Activated CD4-positive, alpha-beta T cell treated with anti-CD3 and anti-CD28 coated beads, Interleukin-2, amount 50 U/mL, for 4 hours (primary cell): ENCODE results near the gene UGCG.
"Not testable (repeated sequence)": the region's sequence is repeated elsewhere in the genome, so short reads cannot be mapped to it uniquely, and the experiment has no call there.

Experiments used
- DNase-seq, 2 experiments: peaks; one replicate each; pipeline ENCODE4 v3.0.0-alpha.2; 2020

Gene UGCG

DNA sequence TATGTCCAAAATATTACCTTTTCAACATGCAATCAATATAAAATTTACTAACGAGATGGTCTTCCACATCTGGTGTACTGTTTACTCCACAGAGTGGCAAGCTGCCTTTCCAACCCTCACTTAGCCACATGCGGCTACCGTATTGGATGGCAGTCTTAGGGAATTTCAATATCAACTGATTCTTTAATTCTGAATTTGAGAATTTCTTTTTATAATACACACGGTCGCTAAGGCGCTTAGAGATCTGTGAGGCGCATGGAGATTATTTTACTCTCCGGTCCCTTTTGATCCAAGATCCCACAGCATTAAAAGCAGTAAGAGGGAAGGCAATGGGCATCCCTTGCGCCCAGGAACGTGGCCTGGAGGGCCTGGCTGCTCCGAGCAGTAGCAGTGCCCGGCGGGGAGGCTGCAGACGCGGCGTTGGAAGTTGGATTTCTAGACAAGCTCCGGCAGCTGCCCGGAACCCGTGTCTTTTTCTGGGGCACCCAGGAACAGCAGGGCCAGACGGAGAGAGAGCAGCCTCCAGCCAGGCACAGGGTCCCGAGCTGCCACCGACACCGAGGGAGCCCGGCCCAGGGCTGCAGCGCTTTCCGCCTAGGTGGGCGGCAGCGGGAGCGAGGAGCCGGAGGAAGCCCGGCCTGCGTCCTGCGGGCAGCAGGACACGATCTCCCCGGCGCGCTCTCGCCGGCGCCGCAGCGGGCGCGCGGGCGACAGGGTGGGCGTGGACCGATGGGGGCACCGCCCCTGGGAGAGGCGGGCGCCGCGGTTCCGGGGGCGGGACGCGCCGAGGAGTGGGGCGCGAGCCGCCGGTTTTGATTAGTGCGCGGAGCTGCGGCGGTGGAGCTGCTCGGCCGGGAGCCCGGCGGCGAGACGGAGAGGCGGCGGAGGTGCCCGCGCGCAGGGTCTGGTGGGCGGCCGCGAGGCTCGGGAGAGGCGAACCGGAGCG is at the start of gene UGCG:
Gene UGCG (plus strand): TSS at position 819 of the 946 bp plus-strand sequence. CDS start 402 bp downstream, outside the sequence.
- DNase-seq = peak; percentile 80 to 81

DNA sequence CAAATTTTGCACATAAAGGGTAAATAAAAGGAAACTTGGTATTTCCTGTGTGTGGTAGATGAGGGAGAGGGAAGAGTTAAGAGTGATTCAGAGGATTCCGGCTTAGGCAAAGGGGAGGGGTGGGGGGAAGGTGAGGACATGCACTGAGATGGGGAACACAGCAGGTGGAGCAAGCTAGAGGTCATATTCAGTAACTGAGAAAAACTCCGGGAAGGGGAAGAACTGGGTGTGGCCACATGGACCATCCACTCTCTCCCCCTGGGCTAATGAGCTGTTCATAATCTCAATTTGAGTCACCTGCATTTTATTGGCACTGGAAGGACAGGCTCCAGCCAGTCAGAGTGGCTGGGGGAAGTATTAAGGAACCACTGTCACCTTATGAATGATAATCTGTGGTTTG is 45.1 kb upstream of the UGCG start:
- DNase-seq = no peak

DNA sequence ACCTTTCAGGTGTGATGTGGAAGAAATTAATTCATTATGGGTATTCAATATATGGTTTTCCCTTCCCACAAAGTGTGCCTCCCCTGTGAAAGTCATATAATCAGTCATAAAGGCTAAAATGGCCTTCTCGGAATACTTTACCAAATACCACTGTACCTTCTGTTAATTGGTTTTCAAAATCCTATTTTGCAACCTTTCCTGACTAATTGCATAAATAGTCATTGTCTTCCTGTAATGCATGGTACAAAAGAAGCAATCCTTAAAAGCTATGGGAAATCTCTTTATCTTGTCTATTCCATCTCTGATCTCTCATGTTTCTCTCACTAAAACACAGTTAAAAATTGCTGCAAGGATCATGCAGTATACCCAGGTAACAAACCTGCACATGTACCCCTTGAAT is 44.3 kb upstream of the UGCG start:
- no peak for DNase-seq

DNA sequence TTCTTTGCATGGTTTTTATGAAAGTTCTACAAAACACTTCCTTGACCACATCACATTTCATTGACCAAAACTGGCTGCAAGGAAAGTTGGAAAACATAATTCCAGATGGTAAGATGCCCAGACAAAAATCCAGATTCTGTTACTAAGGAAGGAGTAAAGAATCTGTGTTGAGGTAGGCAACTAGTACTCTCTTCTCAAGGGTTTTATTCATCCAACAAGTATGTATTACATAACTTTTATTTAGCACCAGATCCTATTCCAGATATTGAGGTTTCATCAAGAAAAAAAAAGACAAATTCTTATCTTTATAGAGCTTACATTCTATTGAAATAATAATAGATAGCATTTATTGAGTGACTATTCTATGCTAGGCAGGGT is 43.2 kb upstream of the UGCG start:
- no peak for DNase-seq

GRCh38 chr9:111854799-111855198 is 41.8 kb upstream of the UGCG start:
- no peak for DNase-seq

DNA sequence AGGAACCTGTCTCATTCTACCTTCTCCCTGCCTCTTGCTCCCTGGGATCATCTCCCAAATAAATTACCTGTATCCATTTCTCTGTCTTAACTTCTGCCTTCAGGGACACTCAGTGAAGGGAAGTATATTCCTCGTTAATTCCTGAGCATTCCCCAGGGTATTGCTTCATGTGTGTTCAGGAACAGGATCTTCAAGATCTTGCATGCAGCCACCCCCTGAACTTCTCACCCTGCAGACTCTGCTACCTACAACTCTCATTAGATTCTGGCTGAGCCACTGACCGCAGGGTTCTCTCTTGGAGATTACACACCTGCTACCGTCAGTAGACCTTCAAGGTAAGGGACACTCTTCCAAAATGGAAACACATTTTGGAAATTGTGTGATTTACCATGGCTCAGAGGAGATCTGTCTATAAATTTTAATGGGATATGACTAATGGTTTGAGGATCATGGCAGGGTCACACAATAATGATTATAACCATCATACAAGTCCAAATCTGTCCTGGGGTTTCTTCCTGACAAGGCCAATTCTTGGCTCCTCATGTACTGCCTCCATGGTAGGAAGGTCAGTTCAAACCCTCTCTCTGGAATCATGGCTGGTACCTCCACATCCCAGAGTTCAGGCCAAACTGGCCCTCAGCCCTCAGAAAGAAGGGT is 38.9 kb upstream of the UGCG start:
- DNase-seq = no peak

- no peak for DNase-seq
Measured at GRCh38 chr9:111860443-111860842, 36.2 kb upstream of the UGCG start.

DNA sequence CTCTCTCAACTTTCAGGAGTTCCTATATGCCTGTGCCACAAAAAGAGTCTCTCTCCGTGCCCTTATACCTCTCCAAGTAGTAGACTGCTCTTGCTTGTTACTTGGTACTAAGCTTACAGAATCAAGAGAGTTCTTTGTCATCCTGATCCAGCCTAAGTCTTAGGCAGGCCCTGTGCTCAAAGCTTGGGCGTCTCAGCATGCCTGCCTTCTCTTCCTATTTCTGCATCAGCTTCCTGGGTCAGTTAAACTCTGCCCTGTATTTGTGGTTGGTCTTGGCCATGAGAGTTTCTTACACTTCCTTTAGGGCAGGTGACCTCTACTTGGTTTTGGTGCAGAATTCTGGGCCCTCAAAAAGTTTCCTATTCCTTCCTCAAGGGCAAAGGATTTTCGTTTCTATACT is 33.0 kb upstream of the UGCG start:
- no peak for DNase-seq

DNA sequence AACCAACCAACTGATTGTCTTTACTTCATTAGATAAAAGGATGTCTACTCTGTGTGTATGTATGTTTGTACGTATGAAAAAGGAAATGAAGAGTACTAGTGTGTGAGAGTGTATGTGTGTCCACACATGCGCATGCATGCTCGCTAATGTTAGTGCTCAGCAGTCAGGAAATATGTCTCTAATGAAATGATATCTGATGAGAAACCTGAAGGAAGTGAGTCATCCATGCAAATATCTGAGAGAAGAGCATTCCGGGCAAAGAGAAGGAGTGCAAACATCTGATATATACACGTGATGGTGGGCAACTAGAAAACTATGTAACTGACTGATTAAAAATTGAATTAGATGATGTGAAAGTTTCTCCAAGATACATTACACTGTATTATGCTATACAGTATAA is 29.6 kb upstream of the UGCG start:
- no peak for DNase-seq

DNA sequence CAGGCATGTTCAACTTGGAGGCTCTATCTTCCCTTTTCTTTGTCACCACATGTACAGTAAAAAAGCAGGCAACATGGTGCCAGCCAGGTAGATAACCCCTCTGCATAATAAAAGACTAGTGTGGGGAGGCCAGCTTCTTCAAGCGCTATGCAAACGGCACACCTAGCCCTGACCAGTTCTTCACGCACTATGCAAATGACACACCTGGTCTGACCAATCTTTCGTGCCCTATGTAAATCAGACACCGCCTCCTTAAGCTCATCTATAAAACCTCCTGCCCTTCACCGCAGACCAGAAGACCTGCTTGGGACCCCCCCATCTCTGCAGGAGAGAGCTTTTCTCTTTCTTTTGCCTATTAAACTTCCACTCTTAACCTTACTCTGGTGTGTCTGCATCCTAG is 28.1 kb upstream of the UGCG start:
- DNase-seq = no peak

DNA sequence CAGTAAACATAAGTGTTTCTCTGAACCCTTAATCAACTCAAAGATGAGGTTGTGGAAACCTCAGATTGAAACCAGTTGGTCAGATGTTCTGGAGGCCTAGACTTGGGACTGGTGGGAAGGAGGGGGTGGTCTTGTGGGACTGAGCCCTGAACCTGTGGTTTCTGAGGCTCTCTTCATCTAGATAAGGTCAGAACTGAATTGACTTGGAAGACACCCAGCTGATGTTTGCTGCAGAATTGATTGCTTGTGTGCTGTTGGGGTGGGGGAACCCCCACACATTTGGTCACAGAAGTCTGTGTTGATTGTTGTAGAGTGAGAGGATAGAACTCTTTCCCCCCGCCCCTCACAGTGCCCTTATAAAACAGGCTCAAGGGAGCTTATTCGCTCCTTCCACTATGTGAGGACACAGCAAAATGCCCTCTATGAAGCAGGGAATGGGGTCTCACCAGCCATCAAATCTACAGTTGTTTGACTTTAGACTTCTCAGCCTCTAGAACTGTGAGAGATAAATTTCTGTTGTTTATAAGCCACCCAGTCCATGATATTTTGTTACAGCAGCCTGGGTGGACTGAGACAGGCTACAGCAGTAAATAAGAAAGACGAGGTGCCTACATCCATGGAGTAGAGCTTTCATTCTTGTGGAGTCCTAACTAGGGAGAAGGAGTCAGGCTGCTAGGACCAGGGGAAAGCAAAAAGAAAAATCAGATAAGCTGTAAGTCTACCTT is 25.7 kb upstream of the UGCG start:
- no peak for DNase-seq

GRCh38 chr9:111871499-111871855 is 25.1 kb upstream of the UGCG start:
- no peak for DNase-seq

- DNase-seq = no peak
Measured at GRCh38 chr9:111872886-111873285, 23.7 kb upstream of the UGCG start.

DNA sequence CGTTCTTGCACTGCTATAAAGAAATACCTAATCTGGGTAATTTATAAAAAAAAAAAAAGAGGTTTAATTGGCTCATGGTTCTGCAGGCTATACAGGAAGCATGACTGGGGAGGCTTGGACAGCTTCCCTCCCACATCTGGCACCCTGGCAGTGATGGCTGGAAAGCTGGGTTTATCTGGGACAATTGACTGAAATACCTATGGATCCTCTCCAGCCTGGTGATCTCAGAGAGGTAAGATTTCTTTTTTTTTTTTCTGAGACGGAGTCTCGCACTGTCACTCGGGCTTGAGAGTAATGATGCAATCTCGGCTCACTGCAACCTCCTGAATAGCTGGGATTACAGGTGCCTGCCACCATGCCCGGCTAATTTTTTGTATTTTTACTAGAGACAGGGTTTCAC is 22.7 kb upstream of the UGCG start:
- no peak for DNase-seq

GRCh38 chr9:111874500-111874899 is 22.1 kb upstream of the UGCG start:
- no peak for DNase-seq

DNA sequence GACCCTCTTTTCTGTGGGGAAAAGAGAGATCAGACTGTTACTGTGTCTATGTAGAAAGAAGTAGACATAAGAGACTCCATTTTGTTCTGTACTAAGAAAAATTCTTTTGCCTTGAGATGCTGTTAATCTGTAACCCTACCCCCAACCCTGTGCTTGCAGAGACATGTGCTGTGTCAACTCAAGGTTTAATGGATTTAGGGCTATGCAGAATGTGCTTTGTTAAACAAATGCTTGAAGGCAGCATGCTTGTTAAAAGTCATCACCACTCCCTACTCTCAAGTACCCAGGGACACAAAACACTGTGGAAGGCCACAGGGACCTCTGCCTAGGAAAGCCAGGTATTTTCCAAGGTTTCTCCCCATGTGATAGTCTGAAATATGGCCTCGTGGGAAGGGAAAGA is 21.3 kb upstream of the UGCG start:
- not testable (repeated sequence) for DNase-seq

GRCh38 chr9:111875691-111876090 is 20.9 kb upstream of the UGCG start:
- DNase-seq = not testable (repeated sequence)

- DNase-seq = no peak
Measured at GRCh38 chr9:111876179-111876578, 20.4 kb upstream of the UGCG start.

DNA sequence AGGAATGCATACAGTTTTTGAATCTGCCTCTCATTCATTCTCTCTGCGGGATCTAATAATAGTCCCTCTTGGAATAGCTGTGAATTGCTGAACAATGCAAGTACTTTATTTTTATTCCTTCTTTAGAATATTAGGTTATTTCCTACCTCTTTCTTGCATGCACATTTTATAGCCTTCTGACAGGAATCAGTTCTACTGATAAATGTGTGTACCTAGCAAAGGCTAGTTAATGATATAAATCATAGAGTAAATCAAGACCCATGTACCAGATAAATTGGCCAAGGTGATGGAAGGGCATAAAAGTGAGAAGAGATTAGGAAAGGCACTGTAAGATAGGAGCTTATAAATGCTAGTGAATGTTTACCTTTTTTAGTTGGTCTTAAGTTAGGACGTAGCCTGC is 19.2 kb upstream of the UGCG start:
- DNase-seq = no peak

DNA sequence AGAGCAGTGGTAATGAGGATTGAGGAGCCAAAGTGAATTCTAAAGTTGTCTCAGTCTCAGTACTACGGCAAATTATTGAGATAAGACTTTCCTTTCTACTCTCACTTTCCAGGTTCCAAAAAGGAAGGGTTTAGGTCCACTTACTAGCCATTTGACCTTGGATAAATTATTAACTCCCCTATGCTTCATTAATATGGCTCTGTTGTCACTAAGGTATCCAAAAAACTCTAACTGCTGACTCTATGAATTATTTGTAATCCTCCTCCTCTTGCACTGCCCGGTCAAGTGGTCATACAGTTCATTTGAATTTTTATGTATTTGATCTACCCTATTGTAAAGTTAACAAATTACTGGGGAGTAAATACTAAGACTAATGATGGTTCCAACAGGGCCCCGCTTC is 17.7 kb upstream of the UGCG start:
- no peak for DNase-seq

- no peak for DNase-seq
Measured at GRCh38 chr9:111886983-111887718, 9.5 kb upstream of the UGCG start.

- no peak for DNase-seq
Measured at GRCh38 chr9:111890334-111890733, 6.3 kb upstream of the UGCG start.

DNA sequence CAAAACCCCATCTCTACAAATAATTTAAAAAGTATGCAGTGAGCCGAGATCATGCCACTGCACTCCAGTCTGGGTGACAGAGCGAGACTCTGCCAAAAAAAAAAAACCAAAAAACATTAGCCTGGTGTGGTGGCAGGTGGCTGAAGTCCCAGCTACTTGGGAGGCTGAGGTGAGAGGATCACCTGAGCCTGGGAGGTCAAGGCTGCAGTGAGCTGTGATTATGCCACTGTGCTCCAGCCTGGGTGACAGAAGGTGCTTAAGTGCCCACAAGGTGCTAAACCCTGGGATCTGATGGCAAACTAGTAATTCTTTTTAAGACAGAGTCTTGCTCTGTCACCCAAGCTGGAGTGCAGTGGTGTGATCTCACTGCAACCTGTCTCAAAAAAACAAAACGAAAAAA is 5.7 kb upstream of the UGCG start:
- not testable (repeated sequence) for DNase-seq
